WERI-Rb-1 (cell line): ENCODE measurements around the gene ING5.

Source experiments
- DNase-seq: peaks from one replicate; pipeline ENCODE4 v3.0.0-alpha.2; 2020
- H3K27ac ChIP-seq: fragments of 250-450 bp; sonication (Bioruptor Pico); 2 replicates; pipeline ENCODE4 v1.5.1; 2020; ENCODE audit warnings: mild to moderate bottlenecking, moderate library complexity
- H3K27me3 ChIP-seq: fragments of 250-450 bp; sonication (Bioruptor Pico); 2 replicates; pipeline ENCODE4 v1.5.1; 2021; ENCODE audit warnings: mild to moderate bottlenecking, low read depth, moderate library complexity; ENCODE audit not compliant: insufficient read depth, severe bottlenecking
- H3K36me3 ChIP-seq: fragments of 250-450 bp; sonication (Bioruptor Pico); 2 replicates; pipeline ENCODE4 v1.5.1; 2020; ENCODE audit warnings: mild to moderate bottlenecking, moderate library complexity
- H3K4me3 ChIP-seq: 2 replicates; pipeline ENCODE4 v1.5.1; 2011; ENCODE audit warnings: low read depth, mild to moderate bottlenecking, control low read depth, low read length
- H3K9me3 ChIP-seq: fragments of 250-450 bp; sonication (Bioruptor Pico); 2 replicates; pipeline ENCODE4 v1.5.1; 2021; ENCODE audit warnings: mild to moderate bottlenecking, moderate library complexity; ENCODE audit not compliant: severe bottlenecking
- CTCF ChIP-seq: IDR thresholded peaks from 2 replicates; pipeline ENCODE4 v1.5.1; 2011; ENCODE audit warnings: low read depth, mild to moderate bottlenecking, control low read depth, inconsistent platforms, low read length

The ING5 gene

GRCh38 chr2:241734208-241734466 is 32.3 kb downstream of the ING5 start:
- Histone ChIP-seq H3K27ac (peak overlapping the region; percentile 28), H3K4me3 (peak overlapping the region; percentile 36), H3K36me3 (no peaks in the 10 kb centered on the region), H3K27me3 (no peaks in the 10 kb centered on the region), H3K9me3 (no peaks in the 10 kb centered on the region)
- DNase-seq: no peak
- no peak; the same call in 1 of the 2 replicates for TF ChIP-seq CTCF

- TF ChIP-seq CTCF: no peak
- H3K4me3 ChIP-seq: peak within 1 kb of the TSS; percentile 87
- no peaks in the 10 kb centered on the region for H3K36me3 ChIP-seq
- no peaks in the 10 kb centered on the region for H3K27me3 ChIP-seq
- H3K27ac ChIP-seq: peak within 1 kb of the TSS; percentile 89
- no peaks in the 10 kb centered on the region for H3K9me3 ChIP-seq
- DNase-seq: peak; percentile 90
Measured at GRCh38 chr2:241734467-241735208, 32.8 kb downstream of the ING5 start, which contains the start of gene D2HGDH. D2HGDH (plus strand) TSS chr2:241734630; CDS start chr2:241735225, 595 bp downstream.

- no peak overlapping the region for H3K4me3 ChIP-seq
- no peak for DNase-seq
Measured at GRCh38 chr2:241736111-241736510, 34.3 kb downstream of the ING5 start.

GRCh38 chr2:241738040-241738686 is 36.3 kb downstream of the ING5 start:
- no peak for TF ChIP-seq CTCF
- Histone ChIP-seq H3K4me3 (no peak overlapping the region), H3K9me3 (no peaks in the 10 kb centered on the region), H3K36me3 (no peaks in the 10 kb centered on the region), H3K27ac (no peak overlapping the region), H3K27me3 (no peaks in the 10 kb centered on the region)
- no peak for DNase-seq

More at GRCh38 chr2:241736111-241736510, 34.3 kb downstream of the ING5 start:
- Histone ChIP-seq H3K36me3 (no peaks in the 10 kb centered on the region), H3K27ac (no peak overlapping the region), H3K27me3 (no peaks in the 10 kb centered on the region), H3K9me3 (no peaks in the 10 kb centered on the region)
- no peak for TF ChIP-seq CTCF

GRCh38 chr2:241739177-241739576 is 37.3 kb downstream of the ING5 start:
- no peak for TF ChIP-seq CTCF
- Histone ChIP-seq H3K27me3 (no peaks in the 10 kb centered on the region), H3K27ac (no peak overlapping the region), H3K9me3 (no peaks in the 10 kb centered on the region), H3K36me3 (peaks cover 4% of the 10 kb centered on the region), H3K4me3 (no peak overlapping the region)
- no peak for DNase-seq
